ENCODE data around the gene CLDN7.
A peak's percentile ranks its signal among the peaks of the same experiment; 100 is the strongest.

Gene CLDN7

DNA sequence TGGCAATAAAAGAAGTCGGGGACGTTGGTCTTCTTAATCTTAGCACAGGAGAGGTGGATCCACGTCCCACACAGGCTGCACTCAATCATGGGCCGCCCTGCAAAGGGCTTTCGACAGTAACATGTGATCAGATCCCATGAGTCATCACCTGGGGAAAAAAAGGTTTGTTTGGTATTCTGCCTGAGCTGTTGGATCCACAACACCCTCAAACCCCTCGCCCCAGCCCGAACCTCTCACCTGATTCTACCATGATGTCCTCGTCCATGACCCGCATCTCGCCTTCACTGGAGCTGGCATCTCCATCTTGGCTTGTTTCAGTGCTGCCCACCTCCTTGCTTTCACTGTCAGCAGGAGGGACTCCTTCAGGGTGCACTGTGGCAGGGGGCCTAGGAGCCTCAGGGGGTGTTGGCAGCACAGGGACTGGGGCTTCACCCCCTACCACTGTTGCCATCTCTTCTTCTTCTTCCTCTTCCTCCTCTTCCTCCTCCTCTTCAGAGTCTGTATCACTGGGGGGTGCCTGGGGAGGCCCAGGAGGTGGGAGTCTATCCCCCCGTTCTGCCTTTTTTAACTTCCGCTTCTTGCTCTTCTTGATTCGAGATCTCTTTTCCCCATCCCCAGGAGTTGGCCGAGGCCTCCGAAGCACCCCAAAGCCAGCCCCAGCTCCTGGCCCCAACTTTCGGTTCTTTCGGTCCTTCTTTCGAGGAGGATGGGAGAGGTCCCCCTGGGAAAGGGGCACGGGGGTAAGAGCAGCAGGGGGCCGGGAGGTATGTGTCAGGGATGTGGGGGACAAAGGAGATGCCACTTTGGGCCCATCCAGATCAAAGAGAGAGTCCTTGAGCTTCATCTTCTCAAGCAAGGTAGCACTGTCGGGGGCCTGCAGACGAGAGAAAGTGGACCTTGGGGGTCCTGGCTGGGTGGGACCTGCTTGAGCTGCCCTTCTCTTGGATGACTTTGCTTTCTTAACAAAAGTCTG lies 26.3 kb downstream of the CLDN7 start:
- DNase-seq, result no peak

DNA sequence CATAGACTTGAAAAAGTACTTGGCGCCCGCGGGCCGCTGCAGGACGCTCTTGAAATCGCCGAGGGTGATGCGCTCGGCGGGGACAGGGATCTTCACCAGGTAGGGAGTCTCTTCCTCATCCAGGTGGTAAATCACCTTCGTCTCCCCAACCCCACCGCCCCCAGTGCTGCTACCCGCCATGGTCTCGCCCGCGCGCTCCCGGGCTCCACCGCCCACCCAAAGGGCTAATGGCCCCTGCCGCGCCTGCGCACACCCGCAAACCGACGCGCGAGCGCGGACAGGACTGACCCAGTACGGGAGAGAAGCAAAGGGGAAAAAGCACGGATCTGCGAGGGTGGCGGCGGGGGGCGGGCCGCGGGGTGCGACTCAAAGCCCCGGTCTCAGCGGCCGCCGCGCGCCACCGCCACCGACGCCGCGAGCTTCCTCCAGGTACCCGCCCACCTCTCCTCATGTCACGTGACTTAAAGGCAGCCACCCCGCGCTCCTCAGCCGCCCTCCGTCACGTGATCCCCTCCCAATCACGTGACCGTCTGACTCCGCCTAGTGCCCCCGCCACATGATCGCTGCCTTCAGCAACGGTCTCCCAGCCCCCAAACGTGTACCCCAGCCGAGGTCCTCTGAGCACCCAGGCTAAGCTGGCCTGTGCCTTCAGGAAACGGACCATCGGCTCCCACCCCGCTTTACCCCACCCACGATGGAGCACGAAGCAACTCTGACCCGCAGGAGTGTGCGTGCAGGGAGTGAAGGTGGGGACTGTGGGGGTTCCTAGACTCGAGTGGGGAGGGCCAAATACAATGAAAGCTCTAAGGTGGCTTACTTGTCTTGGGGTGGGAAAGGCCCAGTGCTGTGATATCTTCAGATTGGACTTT lies 28.0 kb downstream of the CLDN7 start, which contains the start of gene DVL2:
Gene DVL2, minus strand, starts transcription at position 435 of the 869 bp plus-strand sequence. Its CDS starts 255 bp downstream, at position 180.
- peak; percentile 84 for DNase-seq

DNA sequence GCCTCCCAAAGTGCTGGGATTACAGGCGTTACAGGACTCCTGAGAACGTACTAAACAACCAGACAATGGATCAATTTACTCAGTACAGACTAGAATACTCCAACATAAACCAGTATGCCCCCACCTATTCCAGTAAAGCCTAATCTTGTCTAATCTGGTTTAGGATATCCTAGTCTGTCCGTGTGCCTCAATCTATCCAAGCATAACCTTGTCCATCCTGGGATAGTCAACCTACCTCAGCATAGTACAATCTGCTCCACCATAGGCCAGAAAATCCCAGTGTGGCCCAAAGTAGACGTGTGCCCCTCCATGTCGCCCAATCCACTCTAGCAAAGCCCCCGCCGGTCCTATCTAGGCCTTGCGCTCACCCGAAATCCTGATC lies 28.6 kb downstream of the CLDN7 start:
- no peak for DNase-seq

DNA sequence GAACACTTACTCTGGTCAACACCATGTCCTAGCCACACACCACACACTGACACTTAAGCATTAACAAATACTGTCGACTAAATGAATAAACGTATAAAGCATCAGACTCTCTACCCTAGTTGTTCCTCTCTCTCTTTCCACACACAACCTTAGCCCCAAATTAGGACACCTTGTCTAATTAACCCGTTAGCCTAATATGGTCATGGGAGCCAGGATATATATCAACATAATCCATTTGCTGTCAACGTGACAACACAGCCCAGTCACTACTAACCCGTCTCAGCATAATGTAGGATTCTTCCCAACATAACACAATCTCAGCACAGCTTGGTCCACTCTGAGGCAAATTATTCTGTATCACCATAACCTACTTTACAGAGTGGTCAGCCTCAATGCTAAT lies 30.2 kb downstream of the CLDN7 start:
- DNase-seq, result no peak

DNA sequence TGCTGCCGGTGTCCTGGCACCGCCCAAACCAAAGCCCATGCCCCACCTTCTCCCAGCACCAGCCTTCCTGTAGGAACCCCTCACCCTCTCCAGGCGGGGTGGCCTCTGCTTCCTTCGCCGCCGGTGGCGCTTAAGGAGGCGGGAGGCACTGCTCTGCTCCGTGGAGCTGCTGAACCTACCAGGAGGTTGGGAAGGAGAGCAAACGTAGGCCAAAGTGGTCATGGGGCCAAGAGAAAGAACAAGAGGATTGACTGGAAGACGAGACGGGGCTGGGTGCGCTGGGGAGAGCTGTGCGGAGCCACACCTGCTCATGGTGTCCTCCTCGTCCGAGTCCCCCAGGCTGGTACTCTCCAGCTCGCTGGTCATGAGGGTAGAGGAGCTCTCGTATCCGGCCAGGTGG lies 32.8 kb downstream of the CLDN7 start:
- DNase-seq, result no peak

DNA sequence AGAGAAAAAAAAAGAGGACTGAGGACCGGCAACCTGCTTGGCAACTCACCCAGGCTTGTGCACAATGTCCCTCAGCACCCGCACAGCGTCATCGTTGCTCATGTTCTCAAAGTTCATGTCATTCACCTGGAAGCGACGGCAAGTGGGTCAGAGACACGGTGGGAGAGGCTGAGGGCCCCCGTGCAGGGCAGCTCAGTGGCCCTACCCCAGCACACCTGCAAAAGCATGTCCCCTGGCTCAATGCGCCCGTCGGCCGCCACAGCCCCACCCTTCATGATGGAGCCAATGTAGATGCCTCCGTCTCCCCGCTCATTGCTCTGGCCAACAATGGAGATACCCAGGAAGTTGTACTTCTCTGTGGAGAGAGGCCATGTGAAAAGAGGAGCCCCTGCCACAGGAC lies 33.4 kb downstream of the CLDN7 start:
- no peak for DNase-seq

DNA sequence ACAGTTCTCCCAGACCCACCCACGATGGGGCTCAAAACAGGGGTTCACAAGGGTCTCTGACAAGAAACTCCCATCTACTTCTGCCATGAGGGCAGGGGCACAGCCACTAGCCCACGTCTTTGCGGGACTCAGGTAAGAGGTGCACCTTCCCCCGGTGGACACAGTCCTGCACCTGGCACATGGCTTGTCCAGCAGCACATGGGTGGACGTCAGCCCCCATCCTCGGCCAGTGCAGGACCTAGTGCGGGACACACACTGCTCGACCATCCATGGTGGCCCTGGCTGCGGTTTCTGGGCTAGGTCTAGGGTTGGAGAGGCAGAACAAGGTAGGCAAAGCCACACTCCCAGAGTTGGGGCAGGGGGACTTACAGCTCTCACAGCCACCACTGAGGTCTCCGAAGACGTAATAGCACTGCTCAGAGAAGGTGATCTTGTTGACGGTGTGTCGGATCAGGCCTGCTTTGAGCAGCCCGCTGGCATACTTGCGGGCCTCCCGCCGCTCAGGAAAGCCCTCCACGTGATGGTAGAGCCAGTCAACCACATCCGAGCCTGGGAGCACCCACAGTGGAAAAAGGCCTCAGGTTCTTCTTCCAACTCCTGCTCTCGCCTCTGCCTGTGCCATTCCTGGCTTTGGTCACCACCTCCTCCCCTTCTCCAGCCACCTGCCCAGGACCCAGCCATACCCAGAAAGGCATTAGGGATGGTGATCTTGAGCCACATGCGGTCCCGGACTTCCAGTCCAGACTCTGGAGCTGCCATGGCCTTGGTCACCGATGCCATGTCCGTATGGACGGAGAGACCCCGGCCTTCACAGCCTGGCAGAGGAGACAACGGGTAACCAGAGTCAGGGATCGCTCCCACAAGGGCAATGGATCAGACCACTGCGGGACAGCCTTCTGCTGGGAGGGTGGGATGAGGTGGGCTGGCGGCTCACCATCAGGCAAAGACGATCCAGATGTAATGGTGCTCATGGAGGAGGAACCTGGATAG lies 35.3 kb downstream of the CLDN7 start:
- DNase-seq, result no peak

DNA sequence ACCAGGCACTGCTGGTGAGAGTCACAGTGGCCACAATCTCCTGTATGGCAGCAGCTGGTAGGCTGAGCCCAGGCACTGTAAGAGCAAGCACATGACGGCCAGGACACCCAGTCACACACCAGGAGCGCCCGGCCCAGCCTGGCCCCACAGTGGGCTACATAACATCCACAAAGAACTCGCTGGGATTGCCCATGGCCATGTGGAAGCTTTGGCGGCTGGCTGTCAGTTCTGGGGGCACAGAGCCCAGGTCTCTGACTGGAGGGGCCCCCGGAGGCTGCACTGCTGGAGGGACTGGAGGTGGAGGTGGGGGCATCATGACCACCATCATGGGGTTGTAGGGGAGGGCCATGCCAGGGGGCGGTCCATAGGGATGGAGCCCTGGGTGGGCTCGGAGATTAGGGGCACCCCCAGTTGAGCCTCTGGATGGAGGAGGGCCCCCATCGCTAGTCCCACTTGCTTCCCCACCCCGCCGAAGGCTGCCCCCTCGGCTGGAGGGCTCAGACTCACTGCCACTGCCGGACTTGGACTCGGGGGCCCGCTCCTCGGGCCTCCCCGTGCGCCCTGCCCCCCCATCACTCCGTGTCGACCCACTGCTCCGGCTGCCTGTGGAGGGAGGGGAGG lies 36.5 kb downstream of the CLDN7 start:
- DNase-seq, result no peak

DNA sequence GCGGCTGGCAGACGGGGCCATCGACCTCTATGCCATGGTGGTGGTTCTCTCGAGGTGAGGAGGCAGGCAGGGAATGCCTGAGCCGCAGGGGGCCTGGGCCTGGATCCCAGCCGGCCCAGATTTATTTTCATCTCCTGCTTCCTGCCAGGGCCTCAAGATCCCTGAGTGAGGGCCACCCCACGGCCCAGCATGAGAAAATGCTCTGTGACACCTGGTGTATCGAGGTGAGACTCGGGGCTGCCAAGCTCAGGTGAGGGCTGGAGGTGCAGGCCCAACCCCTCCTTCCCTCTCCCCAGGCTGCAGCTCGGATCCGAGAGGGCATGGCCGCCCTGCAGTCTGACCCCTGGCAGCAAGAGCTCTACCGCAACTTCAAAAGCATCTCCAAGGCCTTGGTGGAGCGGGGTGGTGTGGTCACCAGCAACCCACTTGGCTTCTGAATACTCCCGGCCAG lies 37.6 kb downstream of the CLDN7 start:
- DNase-seq, result no peak

DNA sequence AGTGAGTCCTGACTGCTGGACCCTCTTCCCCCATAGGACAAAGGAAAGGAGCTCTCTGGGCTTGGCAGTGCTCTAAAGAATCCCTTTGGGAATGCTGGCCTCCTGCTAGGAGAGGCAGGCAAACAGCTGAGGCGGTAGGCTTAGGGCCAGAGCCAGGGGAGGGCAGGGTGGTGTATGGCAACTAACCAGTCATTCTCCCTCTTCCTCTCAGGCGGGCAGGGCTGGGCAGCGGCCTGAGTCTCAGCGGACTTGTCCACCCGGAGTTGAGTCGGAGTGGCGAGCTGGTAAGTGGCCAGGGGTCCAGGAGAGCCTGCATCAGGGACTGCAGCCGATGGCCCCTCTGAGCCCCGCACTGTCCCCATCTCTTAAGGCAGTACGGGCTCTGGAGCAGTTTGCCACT lies 38.2 kb downstream of the CLDN7 start:
- no peak for DNase-seq

DNA sequence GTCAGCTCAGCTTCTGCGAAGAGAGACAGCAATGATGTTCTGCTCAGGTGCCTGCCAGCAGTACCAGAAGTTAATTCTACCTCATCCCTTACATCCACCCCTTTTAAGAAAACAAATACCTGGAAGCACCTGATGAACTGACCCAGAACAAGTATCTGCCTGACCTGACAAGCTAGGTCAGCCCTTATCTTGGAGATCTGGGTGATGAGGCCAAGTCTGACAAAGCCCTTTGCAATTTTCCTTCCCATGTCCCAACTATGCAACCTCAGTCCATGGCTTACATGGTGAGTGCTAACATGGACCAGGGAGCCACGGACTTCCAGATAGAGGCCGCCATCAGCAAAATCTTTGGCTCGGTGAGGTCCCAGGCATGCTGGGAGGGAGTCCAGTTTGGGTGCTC lies 38.9 kb downstream of the CLDN7 start:
- no peak for DNase-seq

DNA sequence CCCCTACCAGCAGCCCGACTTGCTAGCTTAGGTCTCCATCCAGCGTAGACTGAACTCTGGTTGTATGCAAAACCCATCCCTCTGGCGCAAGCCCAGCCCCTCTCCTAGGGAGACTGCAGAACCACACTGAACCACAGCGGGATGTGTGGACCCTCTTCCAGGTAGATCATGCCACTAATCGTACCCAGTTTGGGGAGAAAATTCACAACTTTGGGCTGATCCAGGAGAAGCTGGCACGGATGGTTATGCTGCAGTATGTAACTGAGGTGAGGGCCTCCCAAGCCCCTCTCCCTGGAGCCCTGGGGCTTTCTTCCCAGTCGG lies 39.3 kb downstream of the CLDN7 start:
- no peak for DNase-seq

DNA sequence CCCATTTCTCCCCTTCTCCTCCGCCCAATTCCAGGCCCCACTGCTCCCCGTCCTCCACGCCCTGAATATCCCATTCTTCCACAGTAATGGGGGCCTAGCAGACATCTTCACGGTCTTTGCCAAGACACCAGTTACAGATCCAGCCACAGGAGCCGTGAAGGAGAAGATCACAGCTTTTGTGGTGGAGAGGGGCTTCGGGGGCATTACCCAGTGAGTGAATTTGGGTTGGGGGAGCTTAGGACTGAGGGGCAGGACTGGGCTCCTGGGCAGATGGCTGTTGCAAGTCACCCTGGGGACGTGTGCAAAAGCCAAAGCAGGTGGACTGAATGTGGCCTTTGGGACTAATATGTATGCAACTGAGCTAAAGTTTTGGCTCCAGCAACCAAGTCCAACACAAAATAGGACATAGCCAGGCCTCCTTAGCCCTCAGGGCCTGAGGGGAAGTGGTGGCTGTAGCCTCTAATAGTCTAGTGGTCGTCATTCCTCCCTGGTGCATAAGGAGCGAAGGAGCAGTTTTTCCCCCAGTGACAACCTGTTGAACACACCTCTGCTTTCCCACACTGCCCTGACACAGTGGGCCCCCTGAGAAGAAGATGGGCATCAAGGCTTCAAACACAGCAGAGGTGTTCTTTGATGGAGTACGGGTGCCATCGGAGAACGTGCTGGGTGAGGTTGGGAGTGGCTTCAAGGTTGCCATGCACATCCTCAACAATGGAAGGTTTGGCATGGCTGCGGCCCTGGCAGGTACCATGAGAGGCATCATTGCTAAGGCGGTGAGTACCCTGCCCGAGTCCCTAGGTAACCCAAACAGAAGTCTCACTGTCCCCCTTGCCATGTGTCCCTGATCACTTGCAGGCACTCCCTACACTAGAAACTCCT lies 39.9 kb downstream of the CLDN7 start:
- no peak for DNase-seq

DNA sequence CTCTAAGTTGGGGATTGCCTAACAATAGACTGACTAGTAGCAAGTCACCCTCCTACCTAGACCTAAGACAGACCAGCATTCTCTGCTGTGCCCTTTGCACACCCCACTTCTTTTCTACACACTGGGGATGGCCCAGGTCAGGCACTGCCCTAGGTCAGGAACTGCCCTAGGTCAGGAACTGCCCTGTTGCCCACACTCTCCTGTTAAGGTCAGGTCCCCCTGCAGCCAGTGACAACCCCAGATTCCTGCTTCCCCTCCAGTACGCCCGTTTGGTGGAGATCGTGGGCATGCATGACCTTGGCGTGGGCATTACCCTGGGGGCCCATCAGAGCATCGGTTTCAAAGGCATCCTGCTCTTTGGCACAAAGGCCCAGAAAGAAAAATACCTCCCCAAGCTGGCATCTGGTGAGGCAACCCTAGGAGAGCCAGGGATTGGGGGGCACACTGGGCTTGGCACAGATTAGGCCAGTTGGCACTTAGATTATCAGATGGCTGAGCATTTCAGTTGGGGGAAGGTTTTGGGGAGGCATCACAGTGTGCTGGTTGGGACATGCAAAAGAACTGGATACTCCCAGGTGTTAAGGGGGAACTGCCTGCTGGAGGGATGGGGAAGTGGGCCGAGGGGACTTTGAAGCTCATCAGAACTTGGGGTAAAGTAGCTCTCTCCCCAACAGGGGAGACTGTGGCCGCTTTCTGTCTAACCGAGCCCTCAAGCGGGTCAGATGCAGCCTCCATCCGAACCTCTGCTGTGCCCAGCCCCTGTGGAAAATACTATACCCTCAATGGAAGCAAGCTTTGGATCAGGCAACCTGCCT lies 40.8 kb downstream of the CLDN7 start:
- no peak for DNase-seq

DNA sequence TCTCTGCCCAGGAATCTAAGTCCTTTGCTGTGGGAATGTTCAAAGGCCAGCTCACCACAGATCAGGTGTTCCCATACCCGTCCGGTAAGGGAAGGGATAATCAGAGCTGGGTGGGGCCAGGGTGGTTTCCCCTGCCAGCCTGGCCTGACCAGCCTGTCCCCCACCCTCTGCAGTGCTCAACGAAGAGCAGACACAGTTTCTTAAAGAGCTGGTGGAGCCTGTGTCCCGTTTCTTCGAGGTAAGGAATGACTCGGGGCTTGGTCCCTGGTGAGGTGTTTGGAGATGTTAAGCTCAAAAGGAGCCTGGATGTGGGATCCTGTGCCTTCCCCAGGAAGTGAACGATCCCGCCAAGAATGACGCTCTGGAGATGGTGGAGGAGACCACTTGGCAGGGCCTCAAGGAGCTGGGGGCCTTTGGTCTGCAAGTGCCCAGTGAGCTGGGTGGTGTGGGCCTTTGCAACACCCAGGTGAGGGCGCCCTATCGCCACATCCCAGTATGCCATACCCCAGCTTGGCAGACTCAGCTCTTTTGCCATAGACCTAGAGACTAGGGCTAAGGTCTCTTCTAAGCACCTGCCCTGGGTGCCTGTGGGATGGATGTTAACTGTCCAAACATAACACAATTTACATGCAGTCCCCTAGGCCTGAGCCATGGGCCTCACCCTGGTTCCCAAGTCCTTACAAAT lies 41.5 kb downstream of the CLDN7 start:
- DNase-seq, result no peak

DNA sequence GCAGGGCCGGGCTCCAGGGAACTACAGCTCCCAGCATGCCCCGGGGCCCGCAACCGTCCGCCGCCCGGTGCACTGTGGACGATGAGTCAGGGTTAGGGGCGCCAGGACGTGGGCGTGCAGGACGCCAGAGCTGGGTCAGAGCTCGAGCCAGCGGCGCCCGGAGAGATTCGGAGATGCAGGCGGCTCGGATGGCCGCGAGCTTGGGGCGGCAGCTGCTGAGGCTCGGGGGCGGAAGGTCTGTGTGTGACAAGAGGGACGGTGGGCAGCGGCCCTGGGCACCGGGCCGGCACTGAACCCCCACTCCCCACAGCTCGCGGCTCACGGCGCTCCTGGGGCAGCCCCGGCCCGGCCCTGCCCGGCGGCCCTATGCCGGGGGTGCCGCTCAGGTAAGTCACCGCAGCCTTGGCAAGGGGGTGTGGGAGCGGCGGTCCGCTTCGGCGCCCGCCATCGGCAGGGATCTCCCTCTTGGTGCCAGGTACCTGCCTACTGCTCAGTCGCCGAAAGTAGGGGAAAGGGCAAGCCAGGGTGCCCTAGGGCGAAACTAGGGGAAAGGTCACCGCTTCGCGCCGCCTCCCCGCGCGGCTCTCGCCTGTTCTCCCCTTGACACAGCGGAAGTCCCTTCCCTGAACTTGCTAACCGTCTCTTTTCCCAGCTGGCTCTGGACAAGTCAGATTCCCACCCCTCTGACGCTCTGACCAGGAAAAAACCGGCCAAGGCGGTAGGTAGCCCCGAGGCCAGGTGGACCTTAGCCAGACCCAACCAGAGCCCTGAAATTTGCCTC lies 42.3 kb downstream of the CLDN7 start, which contains the start of the genes ACADVL and DLG4:
Gene ACADVL, plus strand, starts transcription at position 127 of the 781 bp plus-strand sequence. Its CDS starts 47 bp downstream, at position 174.
Gene DLG4, minus strand, starts transcription at position 25 of the 781 bp plus-strand sequence.
- DNase-seq, result peak; percentile 62

DNA sequence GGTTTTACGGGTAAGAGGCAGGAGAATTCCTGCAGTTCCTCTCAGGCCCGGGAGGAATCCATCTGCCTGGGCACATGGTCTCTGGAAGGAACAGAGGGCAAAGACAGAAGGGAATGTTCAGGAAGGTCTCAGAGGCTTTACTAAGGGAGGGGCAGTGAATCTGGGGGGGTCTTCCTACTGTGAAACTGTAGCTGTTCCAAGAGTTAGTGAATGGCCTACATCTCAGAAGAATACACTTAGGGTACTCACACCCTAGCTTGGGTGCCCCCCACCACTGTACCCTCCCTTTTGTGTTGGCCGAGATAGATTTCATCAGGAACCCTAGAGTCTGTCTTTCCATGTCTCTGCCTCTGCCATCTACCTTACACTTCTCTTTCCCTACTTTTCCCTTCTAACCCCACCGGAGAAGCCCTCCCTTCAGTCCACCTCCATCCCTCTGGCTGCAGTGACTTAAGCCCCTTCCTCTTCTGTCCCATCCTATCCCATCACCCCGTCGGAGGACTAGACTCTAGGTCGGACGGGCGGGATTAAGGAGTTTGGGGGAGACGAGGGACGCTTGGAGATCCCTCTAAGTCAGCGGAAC lies 43.0 kb downstream of the CLDN7 start:
- no peak for DNase-seq

DNA sequence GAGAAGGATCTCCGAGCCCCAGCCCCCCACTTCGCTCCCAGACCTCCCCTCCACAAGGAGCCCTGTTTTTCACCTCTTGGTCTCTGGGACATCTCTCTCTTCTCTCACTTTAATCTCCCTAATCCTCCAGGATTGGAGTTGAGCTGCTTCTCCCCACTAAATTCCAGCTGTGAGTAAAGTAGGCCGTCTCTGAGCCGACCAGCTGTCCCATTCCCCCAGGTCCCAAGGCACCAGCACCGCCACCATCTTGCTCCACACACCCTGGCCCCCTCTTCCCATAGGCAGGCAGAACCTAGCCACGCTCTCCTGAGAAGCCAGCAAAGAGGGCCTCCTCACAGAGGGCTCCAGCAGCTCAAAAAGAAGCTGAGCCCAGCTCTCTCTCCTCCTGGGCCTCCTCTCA lies 43.5 kb downstream of the CLDN7 start:
- DNase-seq, result no peak

Data from activated gamma-delta T cell (primary cell).